Measurements from ENCODE around the gene PHPT1. TPM values are rescaled to one million over a fixed set of nuclear protein-coding genes. Genes with fewer than 3 reads are reported as not detected.

The PHPT1 gene
- total RNA-seq, 2 donors from 2014 or later = 107 to 122 TPM

- H3K9ac ChIP-seq (ENCODE audit: extremely low read depth, low read length, poor library complexity, severe bottlenecking) = peak within 1 kb of the TSS; percentile 51
- peak within 1 kb of the TSS; percentile 89 for H3K4me3 ChIP-seq (ENCODE audit: low read length)
- Mint-ChIP-seq H3K4me3 (peak within 1 kb of the TSS; percentile 71), H3K36me3 (ENCODE audit: low read depth) (peaks cover 14% of the 10 kb centered on the region), H3K9me3 (no peaks in the 10 kb centered on the region), H3K4me1 (peaks cover 15% of the 10 kb centered on the region), H3K27me3 (ENCODE audit: insufficient read depth) (no peaks in the 10 kb centered on the region), H3K27ac (peak within 1 kb of the TSS; percentile 72)
- 0 to 1% methylated on average over 44 to 88 of the region's 88 CpGs for WGBS, 2 experiments (ENCODE audit: insufficient coverage in 1 of 2, insufficient read length in 1 of 2)
- H3K36me3 ChIP-seq (ENCODE audit: control insufficient read depth, insufficient read depth, low read length) = peaks cover 9% of the 10 kb centered on the region
- TF ChIP-seq CTCF (conservative IDR thresholded peaks at IDR 0.05) = no peak
- no peaks in the 10 kb centered on the region for H3K9me3 ChIP-seq (ENCODE audit: control insufficient read depth, low read length)
- H3K4me1 ChIP-seq (ENCODE audit: control insufficient read depth, insufficient read depth, low read length) = peaks cover 6% of the 10 kb centered on the region
- no peaks in the 10 kb centered on the region for H3K27me3 ChIP-seq (ENCODE audit: control insufficient read depth, insufficient read depth, low read length, poor library complexity, severe bottlenecking)
- DNase-seq = peak; percentile 99
- no peak within 1 kb of the TSS for H3K27ac ChIP-seq (ENCODE audit: low read depth, low read length)
Observed at GRCh38 chr9:136885950-136886578, 36.9 kb downstream of the PHPT1 start, which contains the start of gene TRAF2. TSS of gene TRAF2 (plus strand) at chr9:136886516. CDS start at chr9:136898741, 12,225 bp downstream.

DNA sequence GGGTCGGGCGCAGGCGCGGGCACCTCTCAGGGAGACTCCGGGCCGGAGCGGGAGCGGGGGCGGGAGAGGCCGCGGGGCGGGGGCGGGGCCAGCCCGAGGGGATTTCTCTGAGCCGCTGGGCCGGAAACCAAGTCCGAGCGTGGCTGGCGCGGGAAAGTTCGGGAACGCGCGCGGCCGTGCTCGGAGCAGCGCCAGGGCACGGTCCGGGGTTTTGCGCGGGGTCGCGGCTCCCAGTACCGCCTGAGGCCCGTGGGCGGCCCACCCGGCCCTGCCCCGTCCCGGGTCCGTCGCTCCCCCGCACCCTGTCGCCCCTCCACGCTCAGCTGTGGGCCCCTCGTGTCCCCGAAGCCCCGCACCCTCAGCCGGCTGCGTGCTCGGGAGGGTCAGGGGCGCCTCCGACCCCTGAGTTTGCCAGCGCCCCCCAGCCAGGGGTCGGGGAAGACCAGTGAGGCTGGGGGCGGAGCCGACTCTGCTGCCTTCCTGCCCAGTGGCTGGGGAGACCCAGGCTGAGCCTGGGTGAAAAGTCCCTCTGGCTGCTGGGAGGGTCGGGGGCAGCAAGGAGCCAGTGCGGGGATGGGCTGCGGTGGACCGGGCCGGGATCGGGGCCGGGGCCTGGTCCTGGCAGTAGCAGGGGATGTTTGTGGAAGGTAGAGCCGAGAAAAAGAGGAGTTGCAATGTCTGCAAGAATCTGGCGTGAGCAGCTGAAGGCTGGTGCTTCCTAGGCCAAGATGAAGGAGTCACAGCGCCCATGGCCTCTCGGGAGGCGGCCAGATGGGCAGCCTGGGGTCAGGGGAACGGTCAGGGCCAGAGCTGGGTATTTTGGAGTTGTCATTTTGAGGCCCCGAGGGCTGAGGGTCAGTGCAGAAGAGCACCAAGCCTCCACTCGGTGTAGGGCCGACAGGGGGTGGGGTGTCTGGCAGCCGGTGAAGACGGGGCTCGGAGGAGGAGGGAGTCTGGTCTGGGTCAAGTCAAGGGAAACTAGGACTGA is 37.7 kb downstream of the PHPT1 start:
- WGBS, 2 experiments (ENCODE audit: insufficient coverage in 1 of 2, insufficient read length in 1 of 2) = 5 to 10% methylated on average over 26 to 76 of the region's 76 CpGs
- Mint-ChIP-seq H3K9me3 (no peaks in the 10 kb centered on the region), H3K27ac (peak overlapping the region; percentile 72), H3K36me3 (ENCODE audit: low read depth) (peaks cover 14% of the 10 kb centered on the region), H3K4me1 (peaks cover 8% of the 10 kb centered on the region), H3K27me3 (ENCODE audit: insufficient read depth) (no peaks in the 10 kb centered on the region), H3K4me3 (peak overlapping the region; percentile 71)
- Histone ChIP-seq H3K36me3 (ENCODE audit: control insufficient read depth, insufficient read depth, low read length) (peaks cover 9% of the 10 kb centered on the region), H3K9ac (ENCODE audit: extremely low read depth, low read length, poor library complexity, severe bottlenecking) (peak overlapping the region; percentile 47), H3K27ac (ENCODE audit: low read depth, low read length) (no peak overlapping the region), H3K4me3 (ENCODE audit: low read length) (peak overlapping the region; percentile 89), H3K27me3 (ENCODE audit: control insufficient read depth, insufficient read depth, low read length, poor library complexity, severe bottlenecking) (no peaks in the 10 kb centered on the region), H3K9me3 (ENCODE audit: control insufficient read depth, low read length) (no peaks in the 10 kb centered on the region), H3K4me1 (ENCODE audit: control insufficient read depth, insufficient read depth, low read length) (peaks cover under 1% of the 10 kb centered on the region)
- no peak for TF ChIP-seq CTCF (conservative IDR thresholded peaks at IDR 0.05)
- DNase-seq = peak; percentile 84

DNA sequence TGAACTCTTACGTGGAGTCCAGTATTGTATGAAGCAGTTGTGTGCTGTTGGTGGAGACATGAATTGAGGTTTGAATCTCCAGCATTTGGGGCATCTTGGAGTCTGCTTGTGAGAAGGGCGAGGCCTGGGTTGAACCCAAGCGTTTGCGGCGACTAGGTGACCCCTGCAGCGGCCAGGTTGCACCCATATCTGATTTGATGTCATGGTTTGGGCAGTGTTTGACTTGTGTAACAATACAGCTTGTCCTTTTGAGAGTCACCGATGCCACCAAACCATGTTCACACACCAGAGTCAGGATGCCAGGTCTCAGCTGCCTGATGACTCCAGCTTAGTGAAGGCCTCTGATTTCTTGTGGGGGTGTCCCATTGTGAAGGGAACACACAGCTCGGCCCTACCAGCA is 39.2 kb downstream of the PHPT1 start:
- H3K27ac ChIP-seq (ENCODE audit: low read depth, low read length) = no peak overlapping the region
- H3K4me1 Mint-ChIP-seq = peaks cover 7% of the 10 kb centered on the region
- no peaks in the 10 kb centered on the region for H3K27me3 ChIP-seq (ENCODE audit: control insufficient read depth, insufficient read depth, low read length, poor library complexity, severe bottlenecking)
- peaks cover 22% of the 10 kb centered on the region for H3K36me3 Mint-ChIP-seq (ENCODE audit: low read depth)
- no peak overlapping the region for H3K4me3 Mint-ChIP-seq
- WGBS, 2 experiments (ENCODE audit: insufficient coverage in 1 of 2, insufficient read length in 1 of 2) = 96 to 97% methylated on average over 7 to 8 of the region's 8 CpGs
- TF ChIP-seq CTCF (conservative IDR thresholded peaks at IDR 0.05) = no peak
- H3K27me3 Mint-ChIP-seq (ENCODE audit: insufficient read depth) = no peaks in the 10 kb centered on the region
- no peaks in the 10 kb centered on the region for H3K4me1 ChIP-seq (ENCODE audit: control insufficient read depth, insufficient read depth, low read length)
- no peak overlapping the region for H3K9ac ChIP-seq (ENCODE audit: extremely low read depth, low read length, poor library complexity, severe bottlenecking)
- no peak for DNase-seq
- H3K27ac Mint-ChIP-seq = no peak overlapping the region
- H3K36me3 ChIP-seq (ENCODE audit: control insufficient read depth, insufficient read depth, low read length) = peaks cover 17% of the 10 kb centered on the region
- H3K4me3 ChIP-seq (ENCODE audit: low read length) = no peak overlapping the region
- H3K9me3 Mint-ChIP-seq = no peaks in the 10 kb centered on the region
- H3K9me3 ChIP-seq (ENCODE audit: control insufficient read depth, low read length) = no peaks in the 10 kb centered on the region

All from endodermal cell (in vitro differentiated cells).